HepG2 (cell line): Measurements from ENCODE around the gene EGFL8. TPM values are rescaled to one million over a fixed set of nuclear protein-coding genes. Genes with fewer than 3 reads are reported as not detected.
"Not testable (repeated sequence)": the region's sequence is repeated elsewhere in the genome, so short reads cannot be mapped to it uniquely, and the experiment has no call there.

ENCODE experiments used
- ATAC-seq: fragments of 200-7000 bp; cut with Tn5 transposase; 3 replicates; pipeline ENCODE4 v1.9.1; 2020; ENCODE audit warnings: mild to moderate bottlenecking, moderate library complexity
- BruUV-seq: library from RNA; stranded (reverse); fragments of 400-500 nt; replicated peaks from 2 replicates; lab custom pipeline; 2021; lab: Mats Ljungman, UMichigan
- CTCF ChIA-PET: fragments of 300-600 bp; formaldehyde crosslinking; extraction: SDS; loops from one replicate; lab custom pipeline; 2021; ENCODE audit warnings: low total read pairs, inconsistent platforms, low intra/inter-chr PET ratio; lab: Yijun Ruan, JAX
- POLR2A ChIA-PET: fragments of 350-600 bp; sonication (Branson Sonifier 250); formaldehyde crosslinking; loops from one replicate; lab custom pipeline; 2020; ENCODE audit warnings: antibody characterized with exemption, inconsistent platforms; lab: Yijun Ruan, JAX
- DNase-seq: peaks from one replicate; pipeline ENCODE4 v3.0.0-alpha.2; 2015; ENCODE audit warnings: low spot score
- FAIRE-seq: peaks from 3 replicates; lab custom pipeline; 2011; peaks lifted over from hg19 to GRCh38; lab: Jason Lieb, UNC
- H2AFZ ChIP-seq: one replicate; pipeline ENCODE4 v1.6.1; 2011; ENCODE audit warnings: low read length, inconsistent platforms
- H3K27ac ChIP-seq: fragments of 300-600 bp; 3 replicates; pipeline ENCODE4 v1.8.0; 2011; ENCODE audit warnings: mixed run types, mild to moderate bottlenecking, mixed read lengths, low read length, inconsistent platforms; ENCODE audit not compliant: insufficient read depth; ENCODE audit errors: extremely low read length
- H3K27me3 ChIP-seq, 2 experiments: fragments of 200-600 bp in 1 of 2; 2 replicates in 1 of 2; 3 replicates in 1 of 2; pipeline versions ENCODE4 v1.6.0 to v1.8.0; 2011; ENCODE audit warnings: low read length in 2 of 2, mild to moderate bottlenecking in 2 of 2, moderate library complexity in 2 of 2, inconsistent platforms in 1 of 2; ENCODE audit not compliant: insufficient read depth in 2 of 2, control insufficient read depth in 1 of 2
- H3K36me3 ChIP-seq, 2 experiments: fragments of 200-600 bp in 1 of 2; replicated peaks in 1 of 2; 2 replicates in 1 of 2; 3 replicates in 1 of 2; pipeline versions ENCODE4 v1.5.1 to v1.8.0; 2011; ENCODE audit warnings: low read length in 2 of 2, inconsistent platforms in 1 of 2; ENCODE audit not compliant: insufficient read depth in 2 of 2, control insufficient read depth in 1 of 2
- H3K4me1 ChIP-seq: 2 replicates; pipeline ENCODE4 v1.5.1; 2012; ENCODE audit warnings: low read length, inconsistent platforms; ENCODE audit not compliant: insufficient read depth
- H3K4me2 ChIP-seq: 2 replicates; pipeline ENCODE4 v1.6.0; 2011; ENCODE audit warnings: low read depth, low read length, inconsistent platforms
- H3K4me3 ChIP-seq, 3 experiments: fragments of 200-600 bp in 1 of 3; sonication (generic), shearing (Covaris generic) in 1 of 3; replicated peaks in 1 of 3; 2 replicates each; pipeline ENCODE4 v1.5.1; 2011 to 2016; ENCODE audit warnings: low read length in 3 of 3, inconsistent platforms in 2 of 3, low read depth in 2 of 3, mild to moderate bottlenecking in 2 of 3, control low read depth in 1 of 3, mixed read lengths in 1 of 3; ENCODE audit not compliant: insufficient read depth in 1 of 3
- H3K79me2 ChIP-seq: one replicate; pipeline ENCODE4 v1.6.1; 2011; ENCODE audit warnings: low read length, inconsistent platforms; ENCODE audit not compliant: insufficient read depth
- H3K9ac ChIP-seq: 2 replicates; pipeline ENCODE4 v1.6.0; 2011; ENCODE audit warnings: mild to moderate bottlenecking, low read depth, low read length, inconsistent platforms; ENCODE audit not compliant: insufficient read depth
- H3K9me3 ChIP-seq: 2 replicates; pipeline ENCODE4 v1.5.1; 2012; ENCODE audit warnings: mild to moderate bottlenecking, low read length
- H4K20me1 ChIP-seq: 2 replicates; pipeline ENCODE4 v1.6.0; 2011; ENCODE audit warnings: inconsistent platforms, mild to moderate bottlenecking, low read length, moderate library complexity; ENCODE audit not compliant: insufficient read depth
- ARNT2 ChIP-seq: sonication (generic); formaldehyde crosslinking; IDR thresholded peaks from 2 replicates; pipeline ENCODE4 v1.8.0; 2022; ENCODE audit warnings: mild to moderate bottlenecking, low read depth, missing genetic modification reagents, moderate library complexity
- NPAS2 ChIP-seq: sonication (generic); formaldehyde crosslinking; IDR thresholded peaks from 2 replicates; pipeline ENCODE4 v1.8.0; 2022; ENCODE audit warnings: mild to moderate bottlenecking, missing genetic modification reagents, borderline replicate concordance
- NR2F6 ChIP-seq, 2 experiments: IDR thresholded peaks; 2 replicates each; pipeline ENCODE4 v1.6.1; 2016; ENCODE audit warnings: antibody characterized with exemption in 1 of 2, mild to moderate bottlenecking in 1 of 2
- SP2 ChIP-seq: sonication (generic); formaldehyde crosslinking; IDR thresholded peaks from 2 replicates; pipeline ENCODE4 v1.5.1; 2020; ENCODE audit warnings: mild to moderate bottlenecking, missing genetic modification reagents
- ZBTB26 ChIP-seq: IDR thresholded peaks from 2 replicates; pipeline ENCODE4 v1.6.1; 2016; ENCODE audit warnings: missing compliant biosample characterization, missing genetic modification reagents, borderline replicate concordance
- ZIK1 ChIP-seq: sonication (generic); formaldehyde crosslinking; IDR thresholded peaks from 2 replicates; pipeline ENCODE4 v1.5.0; 2020; ENCODE audit warnings: mild to moderate bottlenecking, low read depth, missing genetic modification reagents, borderline replicate concordance
- ZNF598 ChIP-seq: sonication (generic); formaldehyde crosslinking; IDR thresholded peaks from 2 replicates; pipeline ENCODE4 v1.5.1; 2020; ENCODE audit warnings: mild to moderate bottlenecking, missing genetic modification reagents, borderline replicate concordance
- ZNF737 ChIP-seq: sonication (generic); formaldehyde crosslinking; IDR thresholded peaks from 2 replicates; pipeline ENCODE4 v1.5.0; 2020; ENCODE audit warnings: missing genetic modification reagents, mild to moderate bottlenecking, borderline replicate concordance
- WGBS: methylation state at CpG from one replicate; pipeline ENCODE4 v1.1.6; 2017; ENCODE audit warnings: low lambda C conversion rate; 5-methylcytosine and 5-hydroxymethylcytosine counted together
- in situ Hi-C: cut with HindIII; loops from 2 replicates; pipeline ENCODE4 v1.10.0; 2017; ENCODE audit warnings: low pct_unique_long_range_greater_than_20kb; ENCODE audit not compliant: extremely low pct_ligation_motif_present
- intact Hi-C: fragments of 100-400 bp; cut with micrococcal nuclease; formaldehyde crosslinking; loops from one replicate; pipeline ENCODE4 v1.10.0; 2022; ENCODE audit not compliant: unreplicated experiment
- polyA plus RNA-seq, 8 experiments: library from polyadenylated mRNA; depleted of rRNA in 3 of 8; stranded (reverse) in 7 of 8; unstranded in 1 of 8; fragments of >200 nt; fragmentation: Illumina TruSeq in 4 of 8; extraction: Trizol in 4 of 8; gene quantifications; 2 replicates each; pipeline versions ENCODE4 v1.2.1 to v1.2.3, GENCODE V29; 2011 to 2016; ENCODE audit warnings: low read depth in 4 of 8, missing spikeins in 1 of 8, mixed read lengths in 1 of 8; ENCODE audit not compliant: insufficient read depth in 1 of 8
- total RNA-seq, 5 experiments: library from RNA; depleted of rRNA; stranded (reverse); fragments of >200 nt; fragmentation: Illumina TruSeq; extraction: Trizol; gene quantifications; 2 replicates each; pipeline ENCODE4 v1.2.3, GENCODE V29; 2016; ENCODE audit warnings: low read depth in 1 of 5
- TF ChIP-seq, protein P1 (sequence below): sonication (generic); formaldehyde crosslinking; conservative IDR thresholded peaks from 2 replicates; pipeline ENCODE4 v1.4.0; 2020; ENCODE audit warnings: missing genetic modification reagents
- TF ChIP-seq, protein P2 (sequence below): sonication (generic); formaldehyde crosslinking; IDR thresholded peaks from 2 replicates; pipeline ENCODE4 v1.5.0; 2020; ENCODE audit warnings: mild to moderate bottlenecking, missing genetic modification reagents, borderline replicate concordance

EGFL8 gene
- total and polyA plus RNA-seq, 2 of the 13 experiments (the other 11 are each of a cell fraction or from before 2014, with no cell fraction given), result 10.0 to 11.5 TPM

DNA sequence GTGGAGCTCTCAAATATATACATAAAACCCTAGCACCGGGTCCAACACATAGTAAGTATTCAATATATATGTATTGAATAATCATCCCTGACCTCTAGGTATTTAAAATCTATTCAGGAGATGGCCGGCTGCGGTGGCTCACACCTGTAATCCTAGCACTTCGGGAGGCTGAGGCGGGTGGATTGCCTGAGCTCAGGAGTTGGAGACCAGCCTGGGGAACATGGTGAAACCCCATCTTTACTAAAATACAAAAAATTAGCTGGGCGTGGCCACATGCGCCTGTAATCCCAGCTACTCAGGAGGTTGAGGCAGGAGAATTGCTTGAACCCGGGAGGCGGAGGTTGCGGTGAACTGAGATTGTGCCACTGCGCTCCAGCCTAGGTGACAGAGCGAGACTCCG lies 28.7 kb downstream of the EGFL8 start:
- H4K20me1 ChIP-seq, H3K9me3 ChIP-seq, H3K27me3 ChIP-seq, BruUV-seq, H3K9ac ChIP-seq, ATAC-seq, H3K36me3 ChIP-seq, H2AFZ ChIP-seq, DNase-seq, H3K27ac ChIP-seq, CTCF ChIA-PET, intact Hi-C loops, FAIRE-seq: not testable (repeated sequence)
- H3K4me1 ChIP-seq, result peaks cover 66% of the 10 kb centered on the region
- in situ Hi-C loops, result loop anchor here (5.0 kb wide), 1 partner anchor 779 kb away; no protein-coding TSS in a partner anchor
- H3K79me2 ChIP-seq, result peaks cover 15% of the 10 kb centered on the region
- H3K4me2 ChIP-seq, result peak overlapping the region; percentile 33
- 79% methylated on average over 13 of the region's 13 CpGs for WGBS
- H3K4me3 ChIP-seq, result peak overlapping the region in 1 of 3 experiments; percentile 42; a peak in 1 of 6 replicates
- POLR2A ChIA-PET, result interaction anchor here (1.2 to 1.3 kb wide), 3 partner anchors 10 to 779 kb away, joined by 6 to 8 read pairs (median 7); partner anchors contain the start of gene AGPAT1

- no TSS peak for BruUV-seq
- ChIA-PET POLR2A (interaction anchor here (1.8 to 2.0 kb wide), 2 partner anchors 12 to 16 kb away, joined by 18 to 82 read pairs; partner anchors contain the start of genes AGPAT1 and RNF5), CTCF (interaction anchor here (1.7 kb wide), 1 partner anchor 75 kb away, joined by 11 read pairs; no protein-coding TSS in a partner anchor)
- no peak for ATAC-seq
- no peak for DNase-seq
- Histone ChIP-seq H2AFZ (no peak overlapping the region), H4K20me1 (no peaks in the 10 kb centered on the region), H3K4me2 (peak overlapping the region; percentile 93; the same call in 1 of the 2 replicates), H3K4me1 (peaks cover 56% of the 10 kb centered on the region), H3K27ac (no peak overlapping the region), H3K27me3 (no peaks in the 10 kb centered on the region; a peak in 1 of 5 replicates), H3K79me2 (peaks cover 8% of the 10 kb centered on the region), H3K9ac (no peak overlapping the region), H3K36me3 (no peaks in the 10 kb centered on the region), H3K9me3 (no peaks in the 10 kb centered on the region), H3K4me3 (no peak overlapping the region)
- intact Hi-C loops, result no loop called here
- WGBS, result 88% methylated on average over 4 of the region's 4 CpGs
- no peak for FAIRE-seq
- in situ Hi-C loops, result loop anchor here (5.0 kb wide), 1 partner anchor 778 kb away; no protein-coding TSS in a partner anchor
- no peak for TF ChIP-seq ZIK1 (CRISPR knock-in tag)
- no peak for TF ChIP-seq ZBTB26 (CRISPR knock-in tag)
- no peak for TF ChIP-seq SP2
- TF ChIP-seq, protein P1, sequence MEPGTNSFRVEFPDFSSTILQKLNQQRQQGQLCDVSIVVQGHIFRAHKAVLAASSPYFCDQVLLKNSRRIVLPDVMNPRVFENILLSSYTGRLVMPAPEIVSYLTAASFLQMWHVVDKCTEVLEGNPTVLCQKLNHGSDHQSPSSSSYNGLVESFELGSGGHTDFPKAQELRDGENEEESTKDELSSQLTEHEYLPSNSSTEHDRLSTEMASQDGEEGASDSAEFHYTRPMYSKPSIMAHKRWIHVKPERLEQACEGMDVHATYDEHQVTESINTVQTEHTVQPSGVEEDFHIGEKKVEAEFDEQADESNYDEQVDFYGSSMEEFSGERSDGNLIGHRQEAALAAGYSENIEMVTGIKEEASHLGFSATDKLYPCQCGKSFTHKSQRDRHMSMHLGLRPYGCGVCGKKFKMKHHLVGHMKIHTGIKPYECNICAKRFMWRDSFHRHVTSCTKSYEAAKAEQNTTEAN (CRISPR knock-in tag), result no peak
- TF ChIP-seq NR2F6 (IDR thresholded peaks at IDR 0.05), result no peak
- no peak for TF ChIP-seq NR2F6 (CRISPR knock-in tag; IDR thresholded peaks at IDR 0.05)
- TF ChIP-seq, protein P2, sequence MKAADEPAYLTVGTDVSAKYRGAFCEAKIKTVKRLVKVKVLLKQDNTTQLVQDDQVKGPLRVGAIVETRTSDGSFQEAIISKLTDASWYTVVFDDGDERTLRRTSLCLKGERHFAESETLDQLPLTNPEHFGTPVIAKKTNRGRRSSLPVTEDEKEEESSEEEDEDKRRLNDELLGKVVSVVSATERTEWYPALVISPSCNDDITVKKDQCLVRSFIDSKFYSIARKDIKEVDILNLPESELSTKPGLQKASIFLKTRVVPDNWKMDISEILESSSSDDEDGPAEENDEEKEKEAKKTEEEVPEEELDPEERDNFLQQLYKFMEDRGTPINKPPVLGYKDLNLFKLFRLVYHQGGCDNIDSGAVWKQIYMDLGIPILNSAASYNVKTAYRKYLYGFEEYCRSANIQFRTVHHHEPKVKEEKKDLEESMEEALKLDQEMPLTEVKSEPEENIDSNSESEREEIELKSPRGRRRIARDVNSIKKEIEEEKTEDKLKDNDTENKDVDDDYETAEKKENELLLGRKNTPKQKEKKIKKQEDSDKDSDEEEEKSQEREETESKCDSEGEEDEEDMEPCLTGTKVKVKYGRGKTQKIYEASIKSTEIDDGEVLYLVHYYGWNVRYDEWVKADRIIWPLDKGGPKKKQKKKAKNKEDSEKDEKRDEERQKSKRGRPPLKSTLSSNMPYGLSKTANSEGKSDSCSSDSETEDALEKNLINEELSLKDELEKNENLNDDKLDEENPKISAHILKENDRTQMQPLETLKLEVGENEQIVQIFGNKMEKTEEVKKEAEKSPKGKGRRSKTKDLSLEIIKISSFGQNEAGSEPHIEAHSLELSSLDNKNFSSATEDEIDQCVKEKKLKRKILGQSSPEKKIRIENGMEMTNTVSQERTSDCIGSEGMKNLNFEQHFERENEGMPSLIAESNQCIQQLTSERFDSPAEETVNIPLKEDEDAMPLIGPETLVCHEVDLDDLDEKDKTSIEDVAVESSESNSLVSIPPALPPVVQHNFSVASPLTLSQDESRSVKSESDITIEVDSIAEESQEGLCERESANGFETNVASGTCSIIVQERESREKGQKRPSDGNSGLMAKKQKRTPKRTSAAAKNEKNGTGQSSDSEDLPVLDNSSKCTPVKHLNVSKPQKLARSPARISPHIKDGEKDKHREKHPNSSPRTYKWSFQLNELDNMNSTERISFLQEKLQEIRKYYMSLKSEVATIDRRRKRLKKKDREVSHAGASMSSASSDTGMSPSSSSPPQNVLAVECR (CRISPR knock-in tag), result no peak
- TF ChIP-seq ZNF737 (CRISPR knock-in tag), result no peak
- no peak for TF ChIP-seq ARNT2
- TF ChIP-seq ZNF598 (CRISPR knock-in tag), result no peak
- TF ChIP-seq NPAS2 (CRISPR knock-in tag), result no peak
Measured at GRCh38 chr6:32194388-32194787, 30.0 kb downstream of the EGFL8 start.
